IMR-90 (cell line): ENCODE measurements around the gene NAMPT. TPM values are rescaled to one million over a fixed set of nuclear protein-coding genes. Genes with fewer than 3 reads are reported as not detected.
A peak's percentile ranks its signal among the peaks of the same experiment; 100 is the strongest.

Experiments used
- ATAC-seq: fragments of 200-7000 bp; cut with Tn5 transposase; 2 replicates; pipeline ENCODE4 v1.9.1; 2020; ENCODE audit warnings: low read depth, mild to moderate bottlenecking, moderate library complexity
- BruUV-seq: library from RNA; stranded (reverse); fragments of 400-500 nt; replicated peaks from 2 replicates; lab custom pipeline; 2021; lab: Mats Ljungman, UMichigan
- CTCF ChIA-PET: fragments of 300-600 bp; formaldehyde crosslinking; extraction: SDS; loops from one replicate; lab custom pipeline; 2021; ENCODE audit warnings: antibody characterized with exemption; lab: Yijun Ruan, JAX
- POLR2A ChIA-PET: fragments of 300-600 bp; sonication (Branson Sonifier 250); formaldehyde crosslinking; loops from one replicate; lab custom pipeline; 2022; ENCODE audit warnings: antibody characterized with exemption; ENCODE audit not compliant: unreplicated experiment; lab: Charles Lee
- DNase-seq: peaks from one replicate; pipeline ENCODE4 v3.0.0; 2013
- H2AFZ ChIP-seq: replicated peaks from 2 replicates; pipeline ENCODE3; 2013; ENCODE audit warnings: low read length, mild to moderate bottlenecking; ENCODE audit not compliant: poor library complexity
- H2AK5ac ChIP-seq: 2 replicates; pipeline ENCODE4 v1.6.1; 2013; ENCODE audit warnings: low read depth, low read length, inconsistent platforms
- H2AK9ac ChIP-seq: replicated peaks from 2 replicates; pipeline ENCODE3; 2013; ENCODE audit warnings: mild to moderate bottlenecking, low read depth, low read length, moderate library complexity; ENCODE audit not compliant: poor library complexity
- H2BK120ac ChIP-seq: 2 replicates; pipeline ENCODE4 v1.6.1; 2013; ENCODE audit warnings: low read depth, low read length, inconsistent platforms
- H2BK15ac ChIP-seq: 3 replicates; pipeline ENCODE4 v1.6.1; 2013; ENCODE audit warnings: low read depth, low read length, inconsistent platforms
- H2BK20ac ChIP-seq: 2 replicates; pipeline ENCODE4 v1.6.1; 2013; ENCODE audit warnings: low read depth, mild to moderate bottlenecking, inconsistent platforms, low read length, moderate library complexity
- H2BK5ac ChIP-seq: 2 replicates; pipeline ENCODE4 v1.6.1; 2013; ENCODE audit warnings: mild to moderate bottlenecking, low read depth, low read length, inconsistent platforms; ENCODE audit not compliant: poor library complexity, severe bottlenecking
- H3K14ac ChIP-seq: replicated peaks from 2 replicates; pipeline ENCODE4 v1.6.1; 2013; ENCODE audit warnings: low read depth, low read length, inconsistent platforms
- H3K18ac ChIP-seq: 2 replicates; pipeline ENCODE4 v1.6.1; 2013; ENCODE audit warnings: low read depth, low read length, control low read depth
- H3K23ac ChIP-seq: 2 replicates; pipeline ENCODE4 v1.6.1; 2013; ENCODE audit warnings: low read depth, low read length, inconsistent platforms
- H3K27ac ChIP-seq: 2 replicates; pipeline ENCODE4 v1.5.1; 2013; ENCODE audit warnings: mild to moderate bottlenecking, control low read depth, low read length; ENCODE audit not compliant: insufficient read depth
- H3K27me3 ChIP-seq: 2 replicates; pipeline ENCODE4 v1.6.1; 2013; ENCODE audit warnings: low read length; ENCODE audit not compliant: control insufficient read depth, insufficient read depth
- H3K36me3 ChIP-seq: 2 replicates; pipeline ENCODE4 v1.6.1; 2013; ENCODE audit warnings: low read length, mixed read lengths; ENCODE audit not compliant: control insufficient read depth, insufficient read depth
- H3K4ac ChIP-seq: 2 replicates; pipeline ENCODE4 v1.6.1; 2013; ENCODE audit warnings: low read depth, low read length, inconsistent platforms
- H3K4me1 ChIP-seq: 2 replicates; pipeline ENCODE4 v1.6.1; 2013; ENCODE audit warnings: low read length, mixed read lengths; ENCODE audit not compliant: control insufficient read depth, insufficient read depth
- H3K4me2 ChIP-seq: 2 replicates; pipeline ENCODE4 v1.6.1; 2013; ENCODE audit warnings: low read depth, mild to moderate bottlenecking, control low read depth, low read length, moderate library complexity
- H3K4me3 ChIP-seq: 2 replicates; pipeline ENCODE4 v1.5.1; 2013; ENCODE audit warnings: low read depth, mild to moderate bottlenecking, control low read depth, low read length, moderate library complexity; ENCODE audit not compliant: insufficient read depth
- H3K56ac ChIP-seq: 2 replicates; pipeline ENCODE4 v1.6.1; 2013; ENCODE audit warnings: low read length, inconsistent platforms; ENCODE audit not compliant: insufficient read depth; ENCODE audit errors: extremely low read depth
- H3K79me1 ChIP-seq, 2 experiments: 2 replicates each; pipeline ENCODE4 v1.6.1; 2013; ENCODE audit warnings: low read length in 2 of 2, inconsistent platforms in 1 of 2, low read depth in 1 of 2
- H3K9ac ChIP-seq: 2 replicates; pipeline ENCODE4 v1.6.1; 2013; ENCODE audit warnings: low read depth, low read length, control low read depth
- H3K9me1 ChIP-seq: 2 replicates; pipeline ENCODE4 v1.6.1; 2013; ENCODE audit warnings: low read length, inconsistent platforms; ENCODE audit not compliant: insufficient read depth
- H3K9me3 ChIP-seq: 2 replicates; pipeline ENCODE4 v1.6.1; 2013; ENCODE audit warnings: low read length; ENCODE audit not compliant: control insufficient read depth, insufficient read depth
- H4K20me1 ChIP-seq: 2 replicates; pipeline ENCODE4 v1.6.1; 2013; ENCODE audit warnings: low read length, inconsistent platforms; ENCODE audit not compliant: insufficient read depth
- H4K5ac ChIP-seq: 2 replicates; pipeline ENCODE4 v1.6.1; 2013; ENCODE audit warnings: mild to moderate bottlenecking, low read depth, low read length, control low read depth
- H4K8ac ChIP-seq, 2 experiments: 2 replicates each; pipeline ENCODE4 v1.6.1; 2013; ENCODE audit warnings: low read depth in 2 of 2, low read length in 2 of 2, control low read depth in 1 of 2, inconsistent platforms in 1 of 2
- H4K91ac ChIP-seq: 2 replicates; pipeline ENCODE4 v1.6.1; 2013; ENCODE audit warnings: low read depth, low read length, inconsistent platforms; ENCODE audit not compliant: insufficient read depth
- BHLHE40 ChIP-seq: fragments of 150-350 bp; IDR thresholded peaks from 2 replicates; pipeline ENCODE4 v1.6.1; 2016; ENCODE audit warnings: mild to moderate bottlenecking, low read depth, low read length
- CEBPB ChIP-seq: IDR thresholded peaks from 2 replicates; pipeline ENCODE4 v1.6.1; 2012; ENCODE audit warnings: low read depth, low read length, improper control_type of control experiment
- CHD1 ChIP-seq: IDR thresholded peaks from 2 replicates; pipeline ENCODE4 v1.6.1; 2012; ENCODE audit warnings: low read depth, low read length, improper control_type of control experiment
- CTCF ChIP-seq: conservative IDR thresholded peaks from 2 replicates; pipeline ENCODE4 v1.5.1; 2012; ENCODE audit warnings: mild to moderate bottlenecking, low read depth, low read length, improper control_type of control experiment
- ELK1 ChIP-seq: fragments of 150-350 bp; IDR thresholded peaks from 2 replicates; pipeline ENCODE4 v1.6.1; 2016; ENCODE audit warnings: low read depth, mild to moderate bottlenecking, low read length, moderate library complexity, borderline replicate concordance
- FOS ChIP-seq: fragments of 150-350 bp; IDR thresholded peaks from 2 replicates; pipeline ENCODE4 v1.6.1; 2016; ENCODE audit warnings: low read depth, low read length
- MAFK ChIP-seq: IDR thresholded peaks from 2 replicates; pipeline ENCODE4 v1.6.1; 2012; ENCODE audit warnings: low read depth, low read length, improper control_type of control experiment
- MAZ ChIP-seq: IDR thresholded peaks from 2 replicates; pipeline ENCODE4 v1.6.1; 2012; ENCODE audit warnings: low read depth, mild to moderate bottlenecking, low read length, improper control_type of control experiment, moderate library complexity, borderline replicate concordance
- MXI1 ChIP-seq: IDR thresholded peaks from 2 replicates; pipeline ENCODE4 v1.6.1; 2012; ENCODE audit warnings: low read depth, mild to moderate bottlenecking, low read length, moderate library complexity, borderline replicate concordance
- NFE2L2 ChIP-seq: fragments of 150-350 bp; IDR thresholded peaks from 2 replicates; pipeline ENCODE4 v1.6.1; 2016; ENCODE audit warnings: low read depth, mild to moderate bottlenecking, low read length
- POLR2A ChIP-seq: IDR thresholded peaks from 2 replicates; pipeline ENCODE4 v1.6.1; 2012; ENCODE audit warnings: mild to moderate bottlenecking, low read depth, low read length
- RAD21 ChIP-seq: IDR thresholded peaks from 2 replicates; pipeline ENCODE4 v1.6.1; 2012; ENCODE audit warnings: low read length, improper control_type of control experiment
- RCOR1 ChIP-seq: IDR thresholded peaks from 2 replicates; pipeline ENCODE4 v1.6.1; 2012; ENCODE audit warnings: mild to moderate bottlenecking, low read length, improper control_type of control experiment; ENCODE audit not compliant: insufficient replicate concordance
- RFX5 ChIP-seq: IDR thresholded peaks from 2 replicates; pipeline ENCODE4 v1.8.0; 2012; ENCODE audit warnings: low read depth, mild to moderate bottlenecking, low read length, moderate library complexity
- SMC3 ChIP-seq: fragments of 150-350 bp; IDR thresholded peaks from 2 replicates; pipeline ENCODE4 v1.6.1; 2016; ENCODE audit warnings: low read depth, mild to moderate bottlenecking, antibody characterized with exemption, low read length, moderate library complexity
- USF2 ChIP-seq: fragments of 150-350 bp; IDR thresholded peaks from 2 replicates; pipeline ENCODE4 v1.6.1; 2017; ENCODE audit warnings: mild to moderate bottlenecking, antibody characterized with exemption, low read length, low read depth
- WGBS, 2 experiments: methylation state at CpG; one replicate each; pipeline versions ENCODE4 v1.1.5 to v1.1.7; 2013; ENCODE audit warnings: missing lambda C conversion rate in 2 of 2; ENCODE audit not compliant: insufficient read length in 1 of 2; ENCODE audit errors: extremely low coverage in 2 of 2; 5-methylcytosine and 5-hydroxymethylcytosine counted together
- dilution Hi-C: fragments of 300-500 bp; cut with HindIII; formaldehyde crosslinking; loops from one replicate; pipeline ENCODE4 v1.14.3; 2018; ENCODE audit warnings: low sequenced_read_pairs; ENCODE audit not compliant: unreplicated experiment
- in situ Hi-C: fragments of 300-500 bp; cut with MboI; formaldehyde crosslinking; loops from 3 replicates; pipeline ENCODE4 v1.14.3; 2019; ENCODE audit warnings: low sequenced_read_pairs, inconsistent platforms, mixed read lengths
- intact Hi-C: fragments of 100-400 bp; cut with micrococcal nuclease; formaldehyde crosslinking; loops from 2 replicates; pipeline ENCODE4 v1.10.0; 2022
- polyA plus RNA-seq, 3 experiments: library from polyadenylated mRNA; depleted of rRNA; stranded (reverse); fragments of >200 nt; gene quantifications; 2 replicates each; pipeline ENCODE4 v1.2.3, GENCODE V29; 2012; ENCODE audit warnings: low replicate concordance in 1 of 3
- total RNA-seq: library from RNA; depleted of rRNA; stranded (reverse); fragments of >200 nt; gene quantifications from 2 replicates; pipeline ENCODE4 v1.2.3, GENCODE V29; 2012

The NAMPT gene
- total and polyA plus RNA-seq, 2 of the 4 experiments (the other 2 are of a cell fraction): 13.3 to 31.7 TPM

GRCh38 chr7:106313456-106313901, 28.7 kb upstream of the NAMPT start:
- WGBS, 2 experiments: no CpG with 5 or more reads among the region's 2 CpGs
- no peaks in the 10 kb centered on the region for H3K27me3 ChIP-seq
- no peak overlapping the region for H4K5ac ChIP-seq
- DNase-seq (peak; percentile 73), ATAC-seq (peak; percentile 75)
- no peak overlapping the region for H2BK20ac ChIP-seq
- in situ Hi-C loops: no loop called here
- no peak overlapping the region for H3K4ac ChIP-seq
- no peak overlapping the region for H2AK9ac ChIP-seq
- H4K91ac ChIP-seq: no peak overlapping the region
- H3K9me3 ChIP-seq: no peaks in the 10 kb centered on the region
- no peaks in the 10 kb centered on the region; the same call in 1 of the 2 replicates for H4K20me1 ChIP-seq
- no peak overlapping the region for H3K27ac ChIP-seq
- H3K9ac ChIP-seq: no peak overlapping the region
- no peak overlapping the region; the same call in 1 of the 2 replicates for H3K14ac ChIP-seq
- no peak overlapping the region for H3K4me2 ChIP-seq
- peak overlapping the region; percentile 23; the same call in 1 of the 3 replicates for H2BK15ac ChIP-seq
- no peaks in the 10 kb centered on the region for H3K79me1 ChIP-seq
- no peak overlapping the region for H2AK5ac ChIP-seq
- TF ChIP-seq BHLHE40 (no peak), CHD1 (no peak), MAZ (no peak), POLR2A (no peak), SMC3 (no peak), RCOR1 (no peak), NFE2L2 (no peak), MAFK (no peak), RAD21 (no peak), RFX5 (no peak), CEBPB (no peak), MXI1 (no peak), FOS (no peak), USF2 (no peak), ELK1 (no peak), CTCF (no peak)
- peaks cover 3% of the 10 kb centered on the region; the same call in 1 of the 2 replicates for H3K9me1 ChIP-seq
- ChIA-PET CTCF (interaction anchor here (1.1 kb wide), 1 partner anchor 137 kb away, joined by 4 read pairs; no protein-coding TSS in a partner anchor), POLR2A (interaction anchor here (0.6 kb wide), 1 partner anchor 829 kb away, joined by 3 read pairs; no protein-coding TSS in a partner anchor)
- no peak overlapping the region for H3K56ac ChIP-seq
- dilution Hi-C loops: no loop called here
- no peak overlapping the region for H3K18ac ChIP-seq
- peaks cover 5% of the 10 kb centered on the region for H3K4me1 ChIP-seq
- BruUV-seq: no TSS peak
- no peak overlapping the region for H2AFZ ChIP-seq
- no peak overlapping the region for H3K23ac ChIP-seq
- intact Hi-C loops: no loop called here
- peak overlapping the region; percentile 9; the same call in 1 of the 2 replicates for H2BK120ac ChIP-seq
- no peak overlapping the region for H3K4me3 ChIP-seq
- H3K36me3 ChIP-seq: no peaks in the 10 kb centered on the region
- peak overlapping the region; percentile 24 for H2BK5ac ChIP-seq
- peak overlapping the region in 1 of 2 experiments; percentile 62; a peak in 2 of 4 replicates for H4K8ac ChIP-seq
